Spleen (tissue), 7 donors: ENCODE data around the gene PSD.

Source experiments
- POLR2A ChIP-seq, 3 donors: fragments of 450-650 bp; IDR thresholded peaks; one replicate each; pipeline ENCODE4 v1.5.1; 2017; ENCODE audit warnings: antibody characterized with exemption in 3 of 3, mild to moderate bottlenecking in 1 of 3
- POLR2AphosphoS5 ChIP-seq, 3 donors: sonication (generic); formaldehyde crosslinking; IDR thresholded peaks; one replicate each; pipeline ENCODE4 v1.5.1; 2017; ENCODE audit warnings: antibody characterized with exemption in 3 of 3
- TF ChIP-seq, protein P1 (sequence below), 11 experiments: fragments of 200-600 bp in 7 of 11; fragments of 450-650 bp in 4 of 11; sonication (generic) in 4 of 11; IDR thresholded peaks in 8 of 11; conservative IDR thresholded peaks in 3 of 11; 1 replicate in 7 of 11; 2 replicates in 4 of 11; pipeline versions ENCODE4 v1.4.0 to v1.8.0; 2016 to 2021; ENCODE audit warnings: antibody characterized with exemption in 11 of 11, inconsistent platforms in 4 of 11, mild to moderate bottlenecking in 1 of 11
- donor health status: DM: no; HTN: no; CAD: no; lungs with moderate emphysema.
- donor health status: DM: no; HTN: no; CAD: no.
- donor health status: DM: no; HTN: no; CAD: no.

DNA sequence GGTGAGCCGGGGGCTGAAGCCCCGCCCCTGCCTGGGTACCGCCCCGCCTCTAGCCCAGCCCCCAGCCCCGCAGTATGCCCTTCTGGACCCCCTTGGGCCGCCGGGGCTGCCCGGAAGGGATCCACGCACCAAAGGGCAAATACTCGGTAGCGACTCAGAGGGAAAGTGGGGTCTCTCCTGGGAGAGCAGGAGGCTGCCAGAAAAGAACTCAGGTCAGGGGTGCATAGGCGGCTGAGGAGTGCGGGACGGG, 2.8 kb upstream of the PSD start:
- TF ChIP-seq, protein P1, sequence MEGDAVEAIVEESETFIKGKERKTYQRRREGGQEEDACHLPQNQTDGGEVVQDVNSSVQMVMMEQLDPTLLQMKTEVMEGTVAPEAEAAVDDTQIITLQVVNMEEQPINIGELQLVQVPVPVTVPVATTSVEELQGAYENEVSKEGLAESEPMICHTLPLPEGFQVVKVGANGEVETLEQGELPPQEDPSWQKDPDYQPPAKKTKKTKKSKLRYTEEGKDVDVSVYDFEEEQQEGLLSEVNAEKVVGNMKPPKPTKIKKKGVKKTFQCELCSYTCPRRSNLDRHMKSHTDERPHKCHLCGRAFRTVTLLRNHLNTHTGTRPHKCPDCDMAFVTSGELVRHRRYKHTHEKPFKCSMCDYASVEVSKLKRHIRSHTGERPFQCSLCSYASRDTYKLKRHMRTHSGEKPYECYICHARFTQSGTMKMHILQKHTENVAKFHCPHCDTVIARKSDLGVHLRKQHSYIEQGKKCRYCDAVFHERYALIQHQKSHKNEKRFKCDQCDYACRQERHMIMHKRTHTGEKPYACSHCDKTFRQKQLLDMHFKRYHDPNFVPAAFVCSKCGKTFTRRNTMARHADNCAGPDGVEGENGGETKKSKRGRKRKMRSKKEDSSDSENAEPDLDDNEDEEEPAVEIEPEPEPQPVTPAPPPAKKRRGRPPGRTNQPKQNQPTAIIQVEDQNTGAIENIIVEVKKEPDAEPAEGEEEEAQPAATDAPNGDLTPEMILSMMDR (IDR thresholded peaks at IDR 0.05 in 8 of 11, conservative IDR thresholded peaks at IDR 0.05 in 3 of 11), result no peak
- TF ChIP-seq POLR2A (IDR thresholded peaks at IDR 0.05) (no peak), POLR2AphosphoS5 (IDR thresholded peaks at IDR 0.05) (no peak)
